Tibial artery (tissue), 4 donors: ENCODE measurements around the gene SPOUT1.
A peak's percentile ranks its signal among the peaks of the same experiment; 100 is the strongest.
"Not testable (repeated sequence)": the region's sequence is repeated elsewhere in the genome, so short reads cannot be mapped to it uniquely, and the experiment has no call there.

Source experiments
- DNase-seq, 2 donors: peaks; one replicate each; pipeline ENCODE4 v3.0.0-alpha.2; 2019
- H3K27ac ChIP-seq, 2 donors: fragments of 200-600 bp; sonication (generic) in 1 of 2; 1 replicate in 1 of 2; 2 replicates in 1 of 2; pipeline ENCODE4 v1.5.1; 2018 to 2019; ENCODE audit warnings: mild to moderate bottlenecking in 1 of 2
- H3K27me3 ChIP-seq, 2 donors: fragments of 200-600 bp; sonication (generic) in 1 of 2; one replicate each; pipeline versions ENCODE4 v1.5.1 to v1.6.0; 2016 to 2019
- H3K36me3 ChIP-seq, 3 donors: fragments of 200-600 bp; sonication (generic) in 2 of 3; one replicate each; pipeline ENCODE4 v1.5.1; 2016 to 2019; ENCODE audit warnings: mild to moderate bottlenecking in 2 of 3
- H3K4me1 ChIP-seq, 4 donors: fragments of 200-600 bp; sonication (generic) in 2 of 4; 1 replicate in 3 of 4; 2 replicates in 1 of 4; pipeline ENCODE4 v1.5.1; 2016 to 2019
- H3K4me3 ChIP-seq, 2 donors: fragments of 200-600 bp; sonication (generic) in 1 of 2; 1 replicate in 1 of 2; 2 replicates in 1 of 2; pipeline ENCODE4 v1.5.1; 2018 to 2019; ENCODE audit warnings: mild to moderate bottlenecking in 2 of 2
- H3K9me3 ChIP-seq, 3 donors: fragments of 200-600 bp; sonication (generic) in 1 of 3; one replicate each; pipeline ENCODE4 v1.5.1; 2016 to 2019
- CTCF ChIP-seq, 2 experiments: fragments of 200-600 bp in 1 of 2; fragments of 450-650 bp in 1 of 2; IDR thresholded peaks; one replicate each; pipeline ENCODE4 v1.5.1; 2017 to 2019; ENCODE audit warnings: antibody characterized with exemption in 2 of 2, mild to moderate bottlenecking in 1 of 2, moderate library complexity in 1 of 2
- intact Hi-C: fragments of 100-400 bp; cut with DNase I; formaldehyde crosslinking; loops from one replicate; pipeline ENCODE4 v1.15.0; 2023; ENCODE audit warnings: low total_unique reads

The SPOUT1 gene

GRCh38 chr9:128786681-128787601 lies 42.7 kb downstream of the SPOUT1 start, which contains the start of gene TBC1D13:
Gene TBC1D13, plus strand, starts transcription at chr9:128787253. Its CDS starts 101 bp downstream, at chr9:128787354.
- peaks cover 11 to 30% (median 12%) of the 10 kb centered on the region in 3 donors for H3K36me3 ChIP-seq
- no peak for TF ChIP-seq CTCF (IDR thresholded peaks at IDR 0.05)
- intact Hi-C loops: loop anchor here (2.0 kb wide), 1 partner anchor 14 kb away; no protein-coding TSS in a partner anchor
- no peaks in the 10 kb centered on the region for H3K27me3 ChIP-seq
- peak within 1 kb of the TSS; percentile 68 to 70 for H3K4me3 ChIP-seq
- H3K9me3 ChIP-seq: no peaks in the 10 kb centered on the region
- peak within 1 kb of the TSS; percentile 76 to 80 for H3K27ac ChIP-seq
- DNase-seq: peak; percentile 85 to 95
- H3K4me1 ChIP-seq: peaks cover 6 to 18% (median 12%) of the 10 kb centered on the region in 4 donors

GRCh38 chr9:128785427-128785826 lies 44.2 kb downstream of the SPOUT1 start:
- Histone ChIP-seq H3K9me3 (no peaks in the 10 kb centered on the region), H3K4me1 (peaks cover 6 to 18% (median 12%) of the 10 kb centered on the region in 4 donors), H3K27ac (no peak overlapping the region), H3K4me3 (no peak overlapping the region), H3K36me3 (peaks cover 0 to 15% (median 0%) of the 10 kb centered on the region in 3 donors), H3K27me3 (no peaks in the 10 kb centered on the region)
- intact Hi-C loops: no loop called here
- DNase-seq: no peak
- no peak for TF ChIP-seq CTCF (IDR thresholded peaks at IDR 0.05)

- TF ChIP-seq CTCF (IDR thresholded peaks at IDR 0.05): no peak
- Histone ChIP-seq H3K4me1 (peaks cover 0 to 5% (median under 1%) of the 10 kb centered on the region in 4 donors), H3K36me3 (no peaks in the 10 kb centered on the region), H3K4me3 (no peak overlapping the region), H3K27ac (no peak overlapping the region), H3K27me3 (no peaks in the 10 kb centered on the region), H3K9me3 (no peaks in the 10 kb centered on the region)
- intact Hi-C loops: no loop called here
- DNase-seq: no peak
These were observed 46.9 kb downstream of the SPOUT1 start for GRCh38 chr9:128782669-128783068.

GRCh38 chr9:128781187-128782070 lies 48.2 kb downstream of the SPOUT1 start:
- Histone ChIP-seq H3K27ac (no peak overlapping the region), H3K9me3 (no peaks in the 10 kb centered on the region), H3K4me3 (no peak overlapping the region), H3K4me1 (peaks cover 0 to 1% (median 0%) of the 10 kb centered on the region in 4 donors), H3K36me3 (no peaks in the 10 kb centered on the region), H3K27me3 (no peaks in the 10 kb centered on the region)
- no peak for TF ChIP-seq CTCF (IDR thresholded peaks at IDR 0.05)
- intact Hi-C loops: no loop called here
- DNase-seq: no peak

GRCh38 chr9:128780093-128780492 lies 49.5 kb downstream of the SPOUT1 start:
- H3K4me1 ChIP-seq, H3K36me3 ChIP-seq, H3K9me3 ChIP-seq, H3K4me3 ChIP-seq, DNase-seq, H3K27me3 ChIP-seq, intact Hi-C loops, H3K27ac ChIP-seq: not testable (repeated sequence)
